ENCODE measurements around the gene SCAPER. TPM values are rescaled to one million over a fixed set of nuclear protein-coding genes. Genes with fewer than 3 reads are reported as not detected.

The SCAPER gene
- total RNA-seq, 1 donor from 2014 or later, result 42.6 TPM

- no peak for TF ChIP-seq CTCF (IDR thresholded peaks at IDR 0.05; ENCODE audit: borderline replicate concordance)
- no peak for DNase-seq
- H3K4me1 ChIP-seq, result no peaks in the 10 kb centered on the region
- no peaks in the 10 kb centered on the region for H3K9me3 ChIP-seq (replicated peaks)
- H3K27me3 ChIP-seq (ENCODE audit: low read depth), result no peaks in the 10 kb centered on the region
- no peak overlapping the region for H3K4me3 ChIP-seq
- no peak overlapping the region for H3K27ac ChIP-seq (replicated peaks)
- no peaks in the 10 kb centered on the region for H3K36me3 ChIP-seq
- intact Hi-C loops (cut with micrococcal nuclease), result no loop called here
These were observed 511.5 kb downstream of the SCAPER start for GRCh38 chr15:76393614-76394013.

- Histone ChIP-seq H3K9me3 (replicated peaks) (no peaks in the 10 kb centered on the region), H3K4me1 (no peaks in the 10 kb centered on the region), H3K36me3 (peaks cover 3% of the 10 kb centered on the region), H3K27me3 (ENCODE audit: low read depth) (no peaks in the 10 kb centered on the region), H3K27ac (replicated peaks) (no peak overlapping the region), H3K4me3 (no peak overlapping the region)
- TF ChIP-seq CTCF (IDR thresholded peaks at IDR 0.05; ENCODE audit: borderline replicate concordance), result no peak
- intact Hi-C loops (cut with micrococcal nuclease), result no loop called here
- DNase-seq, result no peak
These were observed 513.3 kb downstream of the SCAPER start for GRCh38 chr15:76391847-76392246.

DNA sequence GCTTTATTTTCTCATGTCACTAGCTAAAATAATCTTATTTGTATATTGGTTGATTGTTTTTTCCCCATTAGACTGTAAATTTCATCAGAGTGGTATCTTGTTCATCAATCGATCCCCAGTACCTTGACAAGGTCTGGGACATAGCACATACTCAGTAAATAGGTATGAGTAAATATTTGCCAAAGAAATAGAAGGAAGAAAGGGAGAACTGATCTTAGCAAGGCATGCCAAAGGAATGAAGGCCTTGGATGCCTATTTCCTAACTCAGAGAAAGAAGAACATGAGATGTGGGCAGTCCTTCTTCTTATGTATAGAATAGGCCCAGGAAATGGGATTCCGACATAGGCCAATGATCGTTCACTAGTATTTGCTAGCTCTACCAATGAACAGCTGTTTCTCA lies 513.8 kb downstream of the SCAPER start:
- Histone ChIP-seq H3K4me1 (no peaks in the 10 kb centered on the region), H3K4me3 (no peak overlapping the region), H3K27me3 (ENCODE audit: low read depth) (no peaks in the 10 kb centered on the region), H3K9me3 (replicated peaks) (no peaks in the 10 kb centered on the region), H3K27ac (replicated peaks) (no peak overlapping the region), H3K36me3 (peaks cover 8% of the 10 kb centered on the region)
- no peak for TF ChIP-seq CTCF (IDR thresholded peaks at IDR 0.05; ENCODE audit: borderline replicate concordance)
- DNase-seq, result no peak
- intact Hi-C loops (cut with micrococcal nuclease), result no loop called here

DNA sequence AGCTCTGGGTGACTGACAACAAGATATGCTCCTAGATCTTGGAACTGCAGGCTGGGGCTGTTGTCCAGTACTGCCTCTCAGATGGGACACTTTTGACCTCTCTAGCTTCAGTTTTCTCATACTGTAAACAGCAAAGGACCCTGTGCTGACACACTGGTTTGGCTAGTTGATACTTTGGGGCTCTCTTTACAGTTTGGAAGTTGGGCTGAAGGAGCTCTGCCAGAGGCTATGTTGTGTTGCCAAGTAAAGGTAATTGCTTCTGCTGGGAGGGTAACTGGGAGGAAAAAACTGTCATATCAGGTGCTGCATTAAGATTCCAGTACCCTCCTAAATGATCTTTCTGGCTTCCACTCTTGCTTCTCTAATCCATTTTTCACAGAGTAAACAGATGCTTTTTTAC lies 514.6 kb downstream of the SCAPER start:
- Histone ChIP-seq H3K36me3 (peaks cover 15% of the 10 kb centered on the region), H3K4me1 (no peaks in the 10 kb centered on the region), H3K4me3 (no peak overlapping the region), H3K9me3 (replicated peaks) (no peaks in the 10 kb centered on the region), H3K27me3 (ENCODE audit: low read depth) (no peaks in the 10 kb centered on the region), H3K27ac (replicated peaks) (no peak overlapping the region)
- TF ChIP-seq CTCF (IDR thresholded peaks at IDR 0.05; ENCODE audit: borderline replicate concordance), result no peak
- no peak for DNase-seq
- intact Hi-C loops (cut with micrococcal nuclease), result no loop called here

- no peaks in the 10 kb centered on the region for H3K4me1 ChIP-seq
- no peaks in the 10 kb centered on the region for H3K9me3 ChIP-seq (replicated peaks)
- DNase-seq, result no peak
- H3K27me3 ChIP-seq (ENCODE audit: low read depth), result no peaks in the 10 kb centered on the region
- intact Hi-C loops (cut with micrococcal nuclease), result no loop called here
- H3K36me3 ChIP-seq, result peaks cover 21% of the 10 kb centered on the region
- no peak overlapping the region for H3K27ac ChIP-seq (replicated peaks)
- no peak for TF ChIP-seq CTCF (IDR thresholded peaks at IDR 0.05; ENCODE audit: borderline replicate concordance)
- H3K4me3 ChIP-seq, result no peak overlapping the region
These were observed 518.2 kb downstream of the SCAPER start for GRCh38 chr15:76386926-76387325.

DNA sequence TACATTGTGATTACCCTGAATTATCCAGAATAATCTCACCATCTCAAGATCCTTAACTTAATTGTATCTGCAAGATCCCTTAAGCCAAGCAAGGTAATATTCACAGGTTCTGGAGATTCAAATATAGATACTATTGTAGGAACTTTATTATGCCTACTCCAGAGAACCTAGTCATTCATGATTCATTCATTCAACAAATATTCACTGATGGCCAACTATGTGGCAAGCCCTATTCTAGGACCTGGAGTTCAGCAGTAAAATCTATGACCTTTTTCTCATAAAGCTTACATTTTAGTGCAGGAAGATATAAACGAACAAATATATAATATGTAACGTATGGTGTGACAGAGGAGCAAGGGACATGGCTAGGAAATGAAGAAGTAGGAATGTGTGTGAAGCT lies 519.0 kb downstream of the SCAPER start:
- Histone ChIP-seq H3K36me3 (peaks cover 28% of the 10 kb centered on the region), H3K27ac (replicated peaks) (no peak overlapping the region), H3K4me3 (no peak overlapping the region), H3K4me1 (no peaks in the 10 kb centered on the region), H3K27me3 (ENCODE audit: low read depth) (no peaks in the 10 kb centered on the region), H3K9me3 (replicated peaks) (no peaks in the 10 kb centered on the region)
- intact Hi-C loops (cut with micrococcal nuclease), result no loop called here
- no peak for DNase-seq
- TF ChIP-seq CTCF (IDR thresholded peaks at IDR 0.05; ENCODE audit: borderline replicate concordance), result no peak

Measured in left ventricle myocardium inferior (tissue), 1 donor.